HG02571 (cell line): ENCODE data around the gene ARHGEF16.

Experiments
- ATAC-seq: cut with Tn5 transposase; IDR thresholded peaks from one replicate; pipeline ENCODE4 v1.9.1; 2021; ENCODE audit warnings: mild to moderate bottlenecking, moderate library complexity; ENCODE audit not compliant: unreplicated experiment

Gene ARHGEF16

GRCh38 chr1:3515272-3515671 is 60.8 kb downstream of the ARHGEF16 start:
- ATAC-seq = no peak

- ATAC-seq = no peak
Measured at GRCh38 chr1:3515774-3516480, 61.5 kb downstream of the ARHGEF16 start.

GRCh38 chr1:3516481-3516869 is 62.0 kb downstream of the ARHGEF16 start:
- ATAC-seq = no peak

GRCh38 chr1:3516911-3517675 is 62.6 kb downstream of the ARHGEF16 start:
- ATAC-seq = no peak

GRCh38 chr1:3518256-3518655 is 63.8 kb downstream of the ARHGEF16 start:
- ATAC-seq = no peak

- ATAC-seq = no peak
Measured at GRCh38 chr1:3518756-3519155, 64.3 kb downstream of the ARHGEF16 start.

GRCh38 chr1:3519301-3519885 is 64.9 kb downstream of the ARHGEF16 start:
- ATAC-seq = no peak

- no peak for ATAC-seq
Measured at GRCh38 chr1:3520419-3521378, 66.2 kb downstream of the ARHGEF16 start.

- ATAC-seq = no peak
Measured at GRCh38 chr1:3521426-3521825, 67.0 kb downstream of the ARHGEF16 start.

GRCh38 chr1:3522112-3522511 is 67.6 kb downstream of the ARHGEF16 start:
- ATAC-seq = no peak

GRCh38 chr1:3522564-3523265 is 68.2 kb downstream of the ARHGEF16 start:
- ATAC-seq = no peak

- no peak for ATAC-seq
Measured at GRCh38 chr1:3523980-3524379, 69.5 kb downstream of the ARHGEF16 start.

GRCh38 chr1:3524556-3525203 is 70.2 kb downstream of the ARHGEF16 start:
- ATAC-seq = no peak

GRCh38 chr1:3525551-3526482 is 71.4 kb downstream of the ARHGEF16 start:
- no peak for ATAC-seq

- ATAC-seq = no peak
Measured at GRCh38 chr1:3527774-3528173, 73.3 kb downstream of the ARHGEF16 start.

- no peak for ATAC-seq
Measured at GRCh38 chr1:3529099-3529729, 74.7 kb downstream of the ARHGEF16 start.

- no peak for ATAC-seq
Measured at GRCh38 chr1:3530086-3530925, 75.8 kb downstream of the ARHGEF16 start.
